ENCODE measurements around the gene DDX21.

The DDX21 gene

DNA sequence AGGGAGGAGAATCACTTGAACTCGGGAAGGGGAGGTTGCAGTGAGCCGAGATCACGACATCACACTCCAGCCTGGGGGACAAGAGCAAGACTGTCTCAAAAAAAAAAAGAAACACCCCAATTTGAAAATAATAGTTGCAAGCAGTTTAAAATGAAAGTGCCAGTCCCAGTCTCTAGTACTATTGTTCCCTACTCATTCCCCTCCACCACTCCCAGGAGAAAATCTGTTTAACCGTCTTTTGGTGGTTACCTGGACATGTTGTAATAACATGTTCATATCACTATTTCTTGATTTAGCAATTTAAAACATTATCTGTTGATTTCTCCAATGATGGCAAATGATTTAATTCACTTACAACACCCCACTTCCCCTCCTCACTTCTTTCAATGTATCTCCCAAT is 77.3 kb downstream of the DDX21 start:
- TF ChIP-seq EZH2 (IDR thresholded peaks at IDR 0.05) = no peak
- TF ChIP-seq POLR2AphosphoS5 (IDR thresholded peaks at IDR 0.05; ENCODE audit: borderline replicate concordance, low read depth, low read length) = no peak
- TF ChIP-seq FOXP2 (optimal IDR thresholded peaks at IDR 0.05; ENCODE audit: control extremely low read depth, extremely low read length, insufficient read depth) = no peak
- no peak for DNase-seq (ENCODE audit: low read depth, low spot score)
- Histone ChIP-seq H3K27ac (no peak overlapping the region), H3K9me3 (ENCODE audit: low read depth, low read length) (no peaks in the 10 kb centered on the region), H3K36me3 (ENCODE audit: insufficient read depth, low read length) (no peaks in the 10 kb centered on the region), H3K9ac (ENCODE audit: insufficient read length) (no peak overlapping the region), H3K4me3 (no peak overlapping the region)
